Measurements from ENCODE around the gene HSBP1L1. TPM values are rescaled to one million over a fixed set of nuclear protein-coding genes. Genes with fewer than 3 reads are reported as not detected.

Gene HSBP1L1
- polyA plus RNA-seq, 1 of the 3 experiments (the other 2 are of a cell fraction) = 7.4 TPM

DNA sequence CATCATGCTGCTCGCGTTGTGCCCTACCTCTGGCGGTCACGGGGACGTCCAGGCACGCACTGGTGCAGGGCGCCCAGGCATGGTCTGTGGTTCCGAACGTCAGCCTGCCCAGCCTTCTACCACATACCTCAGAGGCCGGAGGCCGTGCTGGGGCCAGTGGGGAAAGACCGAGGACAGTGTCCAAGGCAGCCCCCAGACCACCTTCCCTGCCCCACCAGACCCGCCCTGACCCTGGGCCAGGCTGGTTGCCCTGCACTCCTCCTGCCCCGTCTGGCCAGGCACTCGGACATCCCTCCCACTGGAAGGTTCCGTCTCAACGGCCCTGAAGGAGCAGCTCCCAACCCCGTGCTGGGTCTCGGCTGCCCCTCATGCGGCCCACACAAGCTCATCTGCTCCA, 45.8 kb upstream of the HSBP1L1 start:
- CTCF ChIA-PET = no interaction called here

DNA sequence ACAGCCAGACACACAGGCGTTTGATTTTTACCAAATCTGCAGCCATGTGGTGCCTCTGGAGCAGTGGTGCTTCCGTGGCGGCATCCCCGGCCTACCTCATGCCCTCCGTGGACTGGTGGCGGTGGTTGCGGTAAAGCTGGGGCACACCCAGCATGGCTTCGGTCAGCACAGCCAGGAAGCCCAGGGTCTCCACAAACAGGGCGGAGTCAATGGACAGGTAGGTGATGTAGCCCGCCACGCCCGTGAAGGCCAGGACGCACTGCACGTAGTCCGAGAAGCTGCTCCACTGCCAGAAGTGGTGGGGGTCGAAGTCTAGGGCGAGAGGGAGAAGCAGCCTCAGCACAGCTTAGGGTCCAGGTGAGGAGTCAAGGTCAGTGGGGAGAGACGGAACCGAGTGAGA, 45.4 kb upstream of the HSBP1L1 start:
- Histone ChIP-seq H3K27me3 (ENCODE audit: insufficient read depth) (no peaks in the 10 kb centered on the region), H3K4me1 (ENCODE audit: control insufficient read depth in 1 of 2, insufficient read depth in 2 of 2, low read depth in 1 of 2, low read length in 1 of 2) (no peaks in the 10 kb centered on the region), H3K27ac (ENCODE audit: low read depth in 2 of 2, low read length in 1 of 2) (no peak overlapping the region), H3K4me3 (ENCODE audit: low read depth in 2 of 2, low read length in 1 of 2) (no peak overlapping the region), H3K9me2 (no peaks in the 10 kb centered on the region), H3K9ac (no peak overlapping the region), H3K36me3 (replicated peaks in 1 of 2; ENCODE audit: control insufficient read depth in 1 of 2, insufficient read depth in 2 of 2, low read length in 1 of 2) (peaks cover 3 to 4% of the 10 kb centered on the region in 2 experiments), H3K79me2 (ENCODE audit: insufficient read depth) (no peaks in the 10 kb centered on the region), H4K20me1 (ENCODE audit: insufficient read depth) (no peaks in the 10 kb centered on the region), H2AFZ (ENCODE audit: low read depth) (no peak overlapping the region), H3K4me2 (no peak overlapping the region), H3F3A (replicated peaks; ENCODE audit: insufficient read depth) (no peaks in the 10 kb centered on the region), H3K9me3 (no peaks in the 10 kb centered on the region)
- TF ChIP-seq MXI1 (IDR thresholded peaks at IDR 0.05; ENCODE audit: low read depth, low read length) = no peak
- no peak for TF ChIP-seq SMC3 (IDR thresholded peaks at IDR 0.05; ENCODE audit: low read depth, low read length)
- 93% methylated on average over 10 of the region's 19 CpGs for WGBS (ENCODE audit: low lambda C conversion rate)
- no peak for DNase-seq
- POLR2A ChIA-PET = no interaction called here
- CTCF ChIA-PET = no interaction called here

More for the DNA sequence above, 45.8 kb upstream of the HSBP1L1 start:
- no peak for DNase-seq
- Histone ChIP-seq H3K4me1 (ENCODE audit: control insufficient read depth in 1 of 2, insufficient read depth in 2 of 2, low read depth in 1 of 2, low read length in 1 of 2) (no peaks in the 10 kb centered on the region), H3K27ac (ENCODE audit: low read depth in 2 of 2, low read length in 1 of 2) (no peak overlapping the region), H4K20me1 (ENCODE audit: insufficient read depth) (no peaks in the 10 kb centered on the region), H3K27me3 (ENCODE audit: insufficient read depth) (no peaks in the 10 kb centered on the region), H3K9me3 (no peaks in the 10 kb centered on the region), H3K79me2 (ENCODE audit: insufficient read depth) (no peaks in the 10 kb centered on the region), H3K4me2 (no peak overlapping the region), H3K4me3 (ENCODE audit: low read depth in 2 of 2, low read length in 1 of 2) (no peak overlapping the region; a peak in 1 of 4 replicates), H3F3A (replicated peaks; ENCODE audit: insufficient read depth) (no peaks in the 10 kb centered on the region), H2AFZ (ENCODE audit: low read depth) (no peak overlapping the region), H3K9me2 (no peaks in the 10 kb centered on the region), H3K9ac (no peak overlapping the region), H3K36me3 (replicated peaks in 1 of 2; ENCODE audit: control insufficient read depth in 1 of 2, insufficient read depth in 2 of 2, low read length in 1 of 2) (peaks cover 3 to 4% of the 10 kb centered on the region in 2 experiments)
- WGBS (ENCODE audit: low lambda C conversion rate) = 98% methylated on average over 11 of the region's 20 CpGs
- POLR2A ChIA-PET = no interaction called here
- TF ChIP-seq EP300 (IDR thresholded peaks at IDR 0.05; ENCODE audit: borderline replicate concordance in 1 of 2, low read depth in 1 of 2, low read length in 1 of 2) = no peak
- TF ChIP-seq, protein P1, sequence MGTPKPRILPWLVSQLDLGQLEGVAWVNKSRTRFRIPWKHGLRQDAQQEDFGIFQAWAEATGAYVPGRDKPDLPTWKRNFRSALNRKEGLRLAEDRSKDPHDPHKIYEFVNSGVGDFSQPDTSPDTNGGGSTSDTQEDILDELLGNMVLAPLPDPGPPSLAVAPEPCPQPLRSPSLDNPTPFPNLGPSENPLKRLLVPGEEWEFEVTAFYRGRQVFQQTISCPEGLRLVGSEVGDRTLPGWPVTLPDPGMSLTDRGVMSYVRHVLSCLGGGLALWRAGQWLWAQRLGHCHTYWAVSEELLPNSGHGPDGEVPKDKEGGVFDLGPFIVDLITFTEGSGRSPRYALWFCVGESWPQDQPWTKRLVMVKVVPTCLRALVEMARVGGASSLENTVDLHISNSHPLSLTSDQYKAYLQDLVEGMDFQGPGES (IDR thresholded peaks at IDR 0.05; ENCODE audit: low read depth, low read length) = no peak
- TF ChIP-seq RFX5 (IDR thresholded peaks at IDR 0.05; ENCODE audit: low read length) = no peak
- no peak for TF ChIP-seq PBX3 (IDR thresholded peaks at IDR 0.05)
- no peak for TF ChIP-seq NRF1 (IDR thresholded peaks at IDR 0.05; ENCODE audit: low read depth, low read length)
- no peak for TF ChIP-seq EZH2phosphoT487 (IDR thresholded peaks at IDR 0.05; ENCODE audit: borderline replicate concordance, low read depth)
- no peak for TF ChIP-seq RAD21 (IDR thresholded peaks at IDR 0.05; ENCODE audit: low read length)
- TF ChIP-seq RCOR1 (IDR thresholded peaks at IDR 0.05; ENCODE audit: low read length) = no peak
- TF ChIP-seq RXRA (IDR thresholded peaks at IDR 0.05; ENCODE audit: borderline replicate concordance, low read depth) = no peak
- TF ChIP-seq FOSL2 (IDR thresholded peaks at IDR 0.05; ENCODE audit: borderline replicate concordance, low read depth) = no peak
- no peak for TF ChIP-seq YY1 (IDR thresholded peaks at IDR 0.05; ENCODE audit: low read depth)
- no peak for TF ChIP-seq MXI1 (IDR thresholded peaks at IDR 0.05; ENCODE audit: low read depth, low read length)
